ENCODE results near the gene DENND10. TPM values are rescaled to one million over a fixed set of nuclear protein-coding genes. Genes with fewer than 3 reads are reported as not detected.
A peak's percentile ranks its signal among the peaks of the same experiment; 100 is the strongest.
"Not testable (repeated sequence)": the region's sequence is repeated elsewhere in the genome, so short reads cannot be mapped to it uniquely, and the experiment has no call there.

The DENND10 gene
- polyA plus RNA-seq, 1 experiment, result 86.8 TPM

- DNase-seq (ENCODE audit: low read depth), result no peak
- CTCF ChIA-PET, result interaction anchor here (0.6 kb wide), 2 partner anchors 11 to 404 kb away, joined by 3 to 4 read pairs; no protein-coding TSS in a partner anchor
- POLR2A ChIA-PET, result no interaction called here
- TF ChIP-seq CTCF (IDR thresholded peaks at IDR 0.05; ENCODE audit: insufficient read depth, low read depth, low read length), result no peak
- Histone ChIP-seq H3K4me3 (ENCODE audit: low read depth, low read length) (no peak overlapping the region), H3K27me3 (ENCODE audit: control insufficient read depth, insufficient read depth, low read length) (no peaks in the 10 kb centered on the region), H3K36me3 (ENCODE audit: control insufficient read depth, insufficient read depth, low read length) (no peaks in the 10 kb centered on the region)
Observed at GRCh38 chr10:119090026-119090795, 13.7 kb upstream of the DENND10 start.

- ChIA-PET CTCF (interaction anchor here (0.6 kb wide), 2 partner anchors 10 to 403 kb away, joined by 3 to 4 read pairs; no protein-coding TSS in a partner anchor), POLR2A (no interaction called here)
- Histone ChIP-seq H3K4me3 (ENCODE audit: low read depth, low read length) (no peak overlapping the region), H3K27me3 (ENCODE audit: control insufficient read depth, insufficient read depth, low read length) (no peaks in the 10 kb centered on the region; the same call in 1 of the 2 replicates), H3K36me3 (ENCODE audit: control insufficient read depth, insufficient read depth, low read length) (no peaks in the 10 kb centered on the region)
- TF ChIP-seq CTCF (IDR thresholded peaks at IDR 0.05; ENCODE audit: insufficient read depth, low read depth, low read length), result no peak
- peak; percentile 74 for DNase-seq (ENCODE audit: low read depth)
Observed at GRCh38 chr10:119090968-119091367, 12.9 kb upstream of the DENND10 start.

- Histone ChIP-seq H3K27me3 (ENCODE audit: control insufficient read depth, insufficient read depth, low read length) (no peaks in the 10 kb centered on the region; the same call in 1 of the 2 replicates), H3K36me3 (ENCODE audit: control insufficient read depth, insufficient read depth, low read length) (no peaks in the 10 kb centered on the region), H3K4me3 (ENCODE audit: low read depth, low read length) (no peak overlapping the region)
- ChIA-PET POLR2A (no interaction called here), CTCF (no interaction called here)
- no peak for DNase-seq (ENCODE audit: low read depth)
- TF ChIP-seq CTCF (IDR thresholded peaks at IDR 0.05; ENCODE audit: insufficient read depth, low read depth, low read length), result no peak
Observed at GRCh38 chr10:119095640-119096039, 8.3 kb upstream of the DENND10 start.

GRCh38 chr10:119096641-119097415, 7.1 kb upstream of the DENND10 start:
- H3K27me3 ChIP-seq (ENCODE audit: control insufficient read depth, insufficient read depth, low read length); DNase-seq (ENCODE audit: low read depth); POLR2A ChIA-PET; H3K4me3 ChIP-seq (ENCODE audit: low read depth, low read length); CTCF ChIA-PET; H3K36me3 ChIP-seq (ENCODE audit: control insufficient read depth, insufficient read depth, low read length): not testable (repeated sequence)

GRCh38 chr10:119098576-119098975, 5.3 kb upstream of the DENND10 start:
- no peak for DNase-seq (ENCODE audit: low read depth)
- CTCF ChIA-PET, result interaction anchor here (0.6 to 1.1 kb wide), 2 partner anchors 16 to 101 kb away, joined by 4 read pairs; no protein-coding TSS in a partner anchor
- POLR2A ChIA-PET, result no interaction called here
- no peaks in the 10 kb centered on the region; the same call in 1 of the 2 replicates for H3K27me3 ChIP-seq (ENCODE audit: control insufficient read depth, insufficient read depth, low read length)
- no peak overlapping the region for H3K4me3 ChIP-seq (ENCODE audit: low read depth, low read length)
- H3K36me3 ChIP-seq (ENCODE audit: control insufficient read depth, insufficient read depth, low read length), result no peaks in the 10 kb centered on the region
- no peak for TF ChIP-seq CTCF (IDR thresholded peaks at IDR 0.05; ENCODE audit: insufficient read depth, low read depth, low read length)
